PC-3 (cell line): ENCODE data around the gene TENM4.

Source experiments
- EZH2 ChIP-seq: fragments of 300-600 bp; sonication (generic); IDR thresholded peaks from one replicate; pipeline ENCODE4 v1.6.1; 2017; ENCODE audit warnings: antibody characterized with exemption, mild to moderate bottlenecking, low read length; ENCODE audit not compliant: unreplicated experiment
- TF ChIP-seq, protein P1 (sequence below): fragments of 300-600 bp; sonication (generic); conservative IDR thresholded peaks from 2 replicates; pipeline ENCODE4 v1.5.1; 2017; ENCODE audit warnings: antibody characterized with exemption, low read depth, mild to moderate bottlenecking, low read length

DNA sequence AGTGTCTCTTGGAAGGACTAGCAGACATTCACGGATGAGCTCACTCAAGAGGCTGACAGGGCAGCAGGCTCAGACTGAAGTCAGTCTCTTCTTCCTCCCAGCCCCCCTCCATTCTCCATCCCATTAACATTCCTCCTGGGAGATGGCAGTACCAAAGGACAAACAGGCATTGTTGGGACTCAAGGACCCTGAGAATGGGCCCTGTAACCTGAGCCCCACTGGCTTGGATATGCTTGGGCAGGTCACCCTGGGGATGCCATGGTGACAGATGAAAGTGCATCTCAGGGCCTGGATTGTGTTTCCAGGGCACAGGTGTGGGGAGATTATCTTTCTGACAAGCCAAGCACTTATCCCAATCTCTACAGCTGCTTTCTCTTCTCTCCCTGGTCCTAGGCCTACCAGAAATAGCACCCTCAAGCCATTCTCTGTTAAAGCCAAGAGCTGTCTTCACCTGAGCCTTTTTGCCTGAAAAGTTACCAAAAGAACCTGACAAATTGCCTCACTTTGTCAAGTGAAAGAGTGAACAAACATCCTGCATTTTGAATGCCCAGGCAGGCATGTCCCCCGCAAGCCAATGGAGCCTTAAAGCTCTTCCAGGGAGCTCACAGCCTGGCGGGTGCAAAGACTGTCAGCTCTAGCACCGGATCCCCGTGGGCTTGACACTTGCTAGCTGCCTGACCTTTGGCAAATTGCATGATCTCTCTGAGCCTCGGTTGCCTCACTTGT lies 500.2 kb downstream of the TENM4 start:
- TF ChIP-seq, protein P1, sequence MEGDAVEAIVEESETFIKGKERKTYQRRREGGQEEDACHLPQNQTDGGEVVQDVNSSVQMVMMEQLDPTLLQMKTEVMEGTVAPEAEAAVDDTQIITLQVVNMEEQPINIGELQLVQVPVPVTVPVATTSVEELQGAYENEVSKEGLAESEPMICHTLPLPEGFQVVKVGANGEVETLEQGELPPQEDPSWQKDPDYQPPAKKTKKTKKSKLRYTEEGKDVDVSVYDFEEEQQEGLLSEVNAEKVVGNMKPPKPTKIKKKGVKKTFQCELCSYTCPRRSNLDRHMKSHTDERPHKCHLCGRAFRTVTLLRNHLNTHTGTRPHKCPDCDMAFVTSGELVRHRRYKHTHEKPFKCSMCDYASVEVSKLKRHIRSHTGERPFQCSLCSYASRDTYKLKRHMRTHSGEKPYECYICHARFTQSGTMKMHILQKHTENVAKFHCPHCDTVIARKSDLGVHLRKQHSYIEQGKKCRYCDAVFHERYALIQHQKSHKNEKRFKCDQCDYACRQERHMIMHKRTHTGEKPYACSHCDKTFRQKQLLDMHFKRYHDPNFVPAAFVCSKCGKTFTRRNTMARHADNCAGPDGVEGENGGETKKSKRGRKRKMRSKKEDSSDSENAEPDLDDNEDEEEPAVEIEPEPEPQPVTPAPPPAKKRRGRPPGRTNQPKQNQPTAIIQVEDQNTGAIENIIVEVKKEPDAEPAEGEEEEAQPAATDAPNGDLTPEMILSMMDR, result no peak
- no peak for TF ChIP-seq EZH2
